NCI-H748 treated with DMSO at 0.1 percent for 48 hours (cell line): ENCODE results near the gene SMG9.

Experiments
- DNase-seq: peaks from one replicate; lab custom pipeline; 2025; lab: John Stamatoyannopoulos, UW

The SMG9 gene

GRCh38 chr19:43721469-43722048, 33.2 kb downstream of the SMG9 start:
- DNase-seq = no peak

- no peak for DNase-seq
These were observed 33.8 kb downstream of the SMG9 start for GRCh38 chr19:43720936-43721335.

DNA sequence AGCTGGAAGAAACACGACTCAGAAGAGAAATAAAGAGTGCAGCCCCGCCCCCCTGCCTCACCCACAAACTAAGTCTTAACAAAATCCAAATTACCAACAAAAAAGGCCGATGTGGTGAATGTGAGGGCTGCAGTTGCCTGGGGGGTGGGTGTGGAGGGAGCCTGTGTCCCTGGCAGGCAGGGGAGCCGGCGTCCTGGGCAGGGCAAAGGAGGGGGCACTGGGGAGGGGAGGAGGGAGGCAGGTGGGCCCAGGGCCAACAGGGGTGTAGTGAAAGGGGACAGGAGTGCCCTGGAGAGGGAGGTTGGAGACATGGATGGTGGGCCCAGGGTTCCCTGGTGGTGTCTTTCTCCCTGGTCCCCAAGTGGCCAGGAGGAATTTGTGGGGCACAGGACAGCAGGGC, 34.8 kb downstream of the SMG9 start:
- DNase-seq = no peak

- no peak for DNase-seq
These were observed 35.3 kb downstream of the SMG9 start for GRCh38 chr19:43719378-43719868.

- no peak for DNase-seq
These were observed 36.0 kb downstream of the SMG9 start for GRCh38 chr19:43718627-43719377.

- DNase-seq = no peak
These were observed 39.0 kb downstream of the SMG9 start, which contains the start of gene IRGC for GRCh38 chr19:43715776-43716175. TSS of gene IRGC (plus strand) at chr19:43716076. CDS start at chr19:43718559, 2,483 bp downstream.

- DNase-seq = no peak
These were observed 41.6 kb downstream of the SMG9 start for GRCh38 chr19:43713208-43713607.

DNA sequence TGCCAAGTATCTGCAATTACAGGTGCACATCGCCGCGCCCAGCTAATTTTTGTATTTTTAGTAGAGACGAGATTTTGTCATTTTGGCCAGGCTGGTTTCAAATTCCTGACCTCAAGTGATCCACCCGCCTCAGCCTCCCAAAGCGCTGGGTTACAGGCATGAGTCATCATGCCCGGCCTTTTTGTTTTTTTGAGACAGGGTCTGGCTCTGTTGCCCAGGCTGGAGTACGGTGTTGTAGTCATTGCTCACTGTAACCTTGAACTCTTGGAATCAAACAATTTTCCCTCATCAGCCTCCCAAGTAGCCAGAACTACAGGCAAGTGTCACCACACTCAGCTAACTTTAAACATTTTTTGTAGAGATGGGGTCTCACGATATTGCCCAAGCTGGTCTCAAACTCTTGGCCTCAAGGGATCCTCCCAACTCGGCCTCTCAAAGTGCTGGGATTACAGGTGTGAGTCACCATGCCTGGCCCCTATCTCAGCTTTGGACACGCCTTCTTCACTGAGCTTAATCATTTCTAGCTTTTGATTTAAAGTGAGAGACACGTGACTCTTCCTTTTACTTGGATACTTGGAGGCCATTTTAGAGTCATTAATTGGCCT, 42.9 kb downstream of the SMG9 start:
- DNase-seq = no peak

GRCh38 chr19:43708716-43709115, 46.0 kb downstream of the SMG9 start:
- DNase-seq = no peak

GRCh38 chr19:43707158-43707712, 47.5 kb downstream of the SMG9 start:
- DNase-seq = no peak

DNA sequence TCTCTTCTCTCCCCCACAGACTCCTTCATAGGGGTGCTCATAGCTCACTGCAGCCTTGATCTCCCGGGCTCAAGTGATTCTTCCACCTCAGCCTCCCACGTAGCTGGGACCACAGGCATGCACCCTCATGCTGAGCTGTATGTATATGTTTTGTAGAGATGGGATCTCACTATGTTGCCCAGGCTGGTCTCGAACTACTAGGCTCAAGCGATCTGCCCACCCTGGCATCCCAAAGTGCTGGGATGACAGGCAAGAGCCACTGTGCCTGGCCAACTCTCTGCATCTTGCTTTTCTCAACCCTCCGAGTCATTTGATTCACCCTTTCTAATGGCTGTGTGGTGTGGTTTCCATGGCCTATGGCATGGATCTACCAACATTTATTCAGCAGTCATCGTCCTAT, 49.0 kb downstream of the SMG9 start:
- no peak for DNase-seq

DNA sequence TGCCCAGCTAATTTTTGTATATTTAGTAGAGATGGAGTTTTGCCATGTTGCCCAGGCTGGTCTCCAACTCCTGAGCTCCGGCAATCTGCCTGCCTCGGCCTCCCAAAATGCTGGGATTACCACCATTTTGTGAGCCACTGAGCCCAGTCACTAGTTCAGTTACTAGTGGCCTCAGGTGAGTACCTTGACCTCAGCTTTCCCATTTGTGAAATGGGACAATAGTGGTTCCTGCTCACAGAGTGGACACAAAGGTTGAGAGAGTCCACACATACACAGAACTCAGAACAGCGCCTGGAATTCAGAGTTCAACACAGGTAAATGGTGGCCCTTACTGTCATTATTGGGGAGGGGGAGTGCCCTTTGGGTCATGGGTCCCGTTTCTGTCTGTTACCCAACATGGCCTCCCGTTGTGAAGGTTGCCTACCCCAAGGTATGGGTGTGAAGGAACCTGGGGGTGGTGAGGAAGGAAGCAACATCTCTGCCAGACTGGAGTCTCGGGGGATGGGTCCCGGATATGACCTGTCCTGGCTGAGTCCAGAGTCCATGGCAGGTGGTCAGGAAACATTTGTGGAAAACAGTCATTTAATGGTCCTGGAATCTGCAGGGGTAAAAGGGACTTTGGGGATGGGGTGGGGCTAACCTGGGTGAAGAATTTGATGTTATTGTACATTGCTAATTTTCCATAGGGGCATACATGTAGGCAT, 50.6 kb downstream of the SMG9 start:
- DNase-seq = no peak

GRCh38 chr19:43700395-43701000, 54.3 kb downstream of the SMG9 start:
- no peak for DNase-seq

DNA sequence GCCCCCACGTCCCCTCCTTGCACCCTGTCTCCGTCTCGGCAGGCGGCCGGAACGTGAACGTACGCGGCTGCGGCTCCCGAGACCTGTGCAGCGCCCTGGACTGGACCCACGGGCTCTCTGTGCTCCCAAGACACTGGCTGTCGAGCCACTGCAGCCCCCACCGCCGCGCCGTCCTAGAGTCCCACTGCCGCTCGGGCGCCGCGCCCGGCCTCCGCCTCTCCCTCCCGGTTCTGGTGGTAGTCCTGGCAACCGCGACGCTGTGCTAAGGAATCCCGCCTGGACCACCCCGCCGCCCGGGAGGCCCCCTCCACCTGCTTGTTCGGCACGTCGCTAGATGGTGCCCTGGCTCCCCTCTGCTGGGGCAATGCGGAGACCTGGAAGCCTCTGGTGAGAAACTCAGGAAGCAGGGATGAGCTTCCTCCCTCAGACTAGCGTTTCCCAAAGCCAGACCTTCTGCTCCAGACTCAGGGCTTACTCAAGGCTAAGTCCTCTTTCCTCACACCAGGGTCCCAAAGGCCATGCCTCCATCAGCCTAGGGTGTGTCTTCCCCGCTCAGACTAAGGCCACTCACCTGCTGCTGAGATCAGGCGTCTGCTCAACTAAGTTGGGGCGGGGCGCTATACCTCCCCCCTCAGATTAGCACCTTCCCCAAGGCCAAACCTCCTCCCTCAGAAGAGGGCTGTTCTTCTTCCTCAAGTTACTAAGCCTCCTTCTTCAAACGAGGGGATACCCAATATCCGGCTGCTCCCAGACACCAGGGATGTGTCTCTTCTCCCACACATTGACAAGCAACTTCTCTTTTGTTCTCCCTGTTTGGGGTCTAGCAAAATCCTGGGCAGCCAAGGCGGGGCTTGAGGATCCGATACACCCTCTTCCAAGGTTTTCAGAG, 55.0 kb downstream of the SMG9 start:
- DNase-seq = no peak

GRCh38 chr19:43697295-43697694, 57.5 kb downstream of the SMG9 start:
- DNase-seq = no peak

DNA sequence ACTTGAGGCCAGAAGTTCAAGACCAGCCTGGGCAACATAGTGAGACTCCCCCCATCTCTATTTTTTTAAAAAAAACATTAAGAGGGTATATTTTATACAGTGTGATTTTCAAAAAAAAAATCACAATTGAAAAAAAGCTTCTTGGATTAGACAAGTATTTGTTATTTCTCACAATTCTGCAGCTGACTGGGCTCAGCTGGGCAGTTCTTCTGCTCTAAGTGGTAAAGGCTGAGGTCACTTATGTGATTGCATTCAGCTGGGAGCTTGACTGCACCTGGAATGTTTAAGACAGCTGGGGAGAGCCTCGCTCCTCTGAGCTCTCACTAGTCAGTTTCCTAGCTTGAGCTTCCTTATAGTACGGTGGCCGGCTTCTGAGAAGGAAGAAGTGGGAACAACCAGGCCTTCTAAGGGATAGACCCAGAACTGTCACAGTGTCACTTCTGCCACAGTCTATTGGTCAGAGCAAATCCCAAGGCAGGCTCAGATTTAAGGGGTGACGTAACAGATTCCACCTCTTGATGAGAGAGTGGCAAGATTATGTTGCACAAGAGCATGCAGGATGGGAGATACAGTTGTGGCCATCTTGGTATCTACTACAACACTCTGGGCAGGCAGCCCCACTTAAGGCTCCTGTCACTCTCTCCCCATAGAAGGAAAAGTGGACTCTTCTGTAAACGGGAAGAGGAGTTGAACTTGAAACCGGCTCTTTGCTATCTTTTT, 58.6 kb downstream of the SMG9 start:
- no peak for DNase-seq

DNA sequence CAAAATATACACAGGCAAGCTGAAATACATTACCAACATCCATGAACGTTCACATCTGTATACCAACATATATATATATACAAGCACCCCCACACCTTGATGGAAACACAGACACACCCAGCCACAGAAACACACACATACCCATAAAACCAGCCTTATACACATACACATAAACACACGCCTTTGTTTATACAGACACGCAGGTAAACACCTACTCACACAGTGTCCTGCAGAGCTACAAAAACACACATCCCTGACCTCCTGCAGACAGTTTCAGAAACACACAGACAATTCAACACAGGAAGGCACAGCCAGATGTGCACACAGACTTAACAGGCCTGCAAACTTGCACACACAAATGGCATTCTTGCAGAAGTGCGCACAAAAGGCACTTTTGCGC, 60.2 kb downstream of the SMG9 start:
- peak; percentile 27 for DNase-seq

GRCh38 chr19:43692877-43693276, 61.9 kb downstream of the SMG9 start:
- DNase-seq = no peak

DNA sequence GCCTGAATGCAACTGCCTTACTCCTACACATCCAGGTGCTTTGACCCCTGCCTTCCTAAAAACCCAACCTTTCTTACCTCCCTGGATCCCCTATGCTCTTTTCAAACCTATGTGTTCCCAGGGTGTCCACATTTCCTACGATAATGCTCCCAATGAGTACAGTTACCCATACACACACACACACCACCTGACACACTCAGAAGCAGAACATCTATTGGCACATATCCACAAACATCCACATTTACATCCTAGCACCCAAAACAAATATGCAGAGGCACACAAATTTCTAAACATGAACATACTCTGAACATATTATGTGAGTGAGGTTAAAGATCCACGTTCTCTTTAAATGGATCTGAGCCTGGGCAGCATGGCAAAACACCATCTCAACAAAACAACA, 62.4 kb downstream of the SMG9 start:
- DNase-seq = no peak

GRCh38 chr19:43691755-43692154, 63.0 kb downstream of the SMG9 start:
- no peak for DNase-seq
